A673 (cell line): ENCODE results near the gene DLG2. TPM values are rescaled to one million over a fixed set of nuclear protein-coding genes. Genes with fewer than 3 reads are reported as not detected.

Experiments used
- BruUV-seq: library from RNA; stranded (reverse); fragments of 400-500 nt; replicated peaks from 2 replicates; lab custom pipeline; 2021; lab: Mats Ljungman, UMichigan
- CTCF ChIA-PET: fragments of 300-600 bp; sonication (Branson Sonifier 250); formaldehyde crosslinking; loops from one replicate; lab custom pipeline; 2022; ENCODE audit warnings: antibody characterized with exemption; lab: Charles Lee
- POLR2A ChIA-PET: fragments of 300-600 bp; sonication (Branson Sonifier 250); formaldehyde crosslinking; loops from one replicate; lab custom pipeline; 2022; ENCODE audit warnings: antibody characterized with exemption; ENCODE audit not compliant: low non-redundant PET; lab: Charles Lee
- DNase-seq: peaks from one replicate; pipeline ENCODE4 v3.0.0-alpha.2; 2015; ENCODE audit warnings: low spot score
- H3K27ac ChIP-seq: fragments of 200-600 bp; sonication (generic); 2 replicates; pipeline ENCODE4 v1.5.1; 2016; ENCODE audit warnings: mixed run types, low read depth, mild to moderate bottlenecking, mixed read lengths, antibody characterized with exemption, low read length; ENCODE audit not compliant: poor library complexity, severe bottlenecking
- H3K27me3 ChIP-seq: fragments of 200-600 bp; sonication (generic); replicated peaks from 2 replicates; pipeline ENCODE4 v1.6.1; 2017; ENCODE audit warnings: mixed run types, low read depth, mild to moderate bottlenecking, mixed read lengths, antibody characterized with exemption, low read length; ENCODE audit not compliant: insufficient read depth, poor library complexity
- H3K36me3 ChIP-seq: fragments of 200-600 bp; sonication (generic); 2 replicates; pipeline ENCODE4 v1.6.1; 2016; ENCODE audit warnings: mixed run types, mild to moderate bottlenecking, mixed read lengths, antibody characterized with exemption, low read length; ENCODE audit not compliant: insufficient read depth, poor library complexity, severe bottlenecking
- H3K4me1 ChIP-seq: fragments of 200-600 bp; sonication (generic); 2 replicates; pipeline ENCODE4 v1.6.1; 2017; ENCODE audit warnings: mixed run types, mild to moderate bottlenecking, mixed read lengths, antibody characterized with exemption, low read length; ENCODE audit not compliant: insufficient read depth, poor library complexity, severe bottlenecking
- H3K4me3 ChIP-seq: fragments of 200-600 bp; sonication (generic); 2 replicates; pipeline ENCODE4 v1.5.1; 2016; ENCODE audit warnings: low read depth, mixed run types, mild to moderate bottlenecking, mixed read lengths, low read length; ENCODE audit not compliant: poor library complexity, severe bottlenecking
- H3K9me3 ChIP-seq: fragments of 200-600 bp; sonication (generic); 2 replicates; pipeline ENCODE4 v1.6.1; 2016; ENCODE audit warnings: mixed run types, low read depth, mild to moderate bottlenecking, mixed read lengths, antibody characterized with exemption, low read length; ENCODE audit not compliant: poor library complexity, severe bottlenecking
- EZH2 ChIP-seq: fragments of 200-600 bp; sonication (generic); IDR thresholded peaks from 2 replicates; pipeline ENCODE4 v1.6.1; 2017; ENCODE audit warnings: borderline replicate concordance, low read depth, mild to moderate bottlenecking, mixed read lengths, antibody characterized with exemption, low read length; ENCODE audit not compliant: poor library complexity, severe bottlenecking
- intact Hi-C: fragments of 100-400 bp; cut with micrococcal nuclease; formaldehyde crosslinking; loops from one replicate; pipeline ENCODE4 v1.10.0; 2022; ENCODE audit not compliant: unreplicated experiment
- total RNA-seq: library from RNA; stranded (reverse); gene quantifications from 2 replicates; pipeline ENCODE4 v1.2.3, GENCODE V29; 2021
- TF ChIP-seq, protein P1 (sequence below): fragments of 300-800, 200-600 bp; sonication (generic); conservative IDR thresholded peaks from 2 replicates; pipeline ENCODE4 v1.5.1; 2017; ENCODE audit warnings: low read depth, mild to moderate bottlenecking, antibody characterized with exemption, low read length, moderate library complexity, mixed read lengths

DLG2 gene
- total RNA-seq, 1 experiment from 2014 or later, result 277 TPM

DNA sequence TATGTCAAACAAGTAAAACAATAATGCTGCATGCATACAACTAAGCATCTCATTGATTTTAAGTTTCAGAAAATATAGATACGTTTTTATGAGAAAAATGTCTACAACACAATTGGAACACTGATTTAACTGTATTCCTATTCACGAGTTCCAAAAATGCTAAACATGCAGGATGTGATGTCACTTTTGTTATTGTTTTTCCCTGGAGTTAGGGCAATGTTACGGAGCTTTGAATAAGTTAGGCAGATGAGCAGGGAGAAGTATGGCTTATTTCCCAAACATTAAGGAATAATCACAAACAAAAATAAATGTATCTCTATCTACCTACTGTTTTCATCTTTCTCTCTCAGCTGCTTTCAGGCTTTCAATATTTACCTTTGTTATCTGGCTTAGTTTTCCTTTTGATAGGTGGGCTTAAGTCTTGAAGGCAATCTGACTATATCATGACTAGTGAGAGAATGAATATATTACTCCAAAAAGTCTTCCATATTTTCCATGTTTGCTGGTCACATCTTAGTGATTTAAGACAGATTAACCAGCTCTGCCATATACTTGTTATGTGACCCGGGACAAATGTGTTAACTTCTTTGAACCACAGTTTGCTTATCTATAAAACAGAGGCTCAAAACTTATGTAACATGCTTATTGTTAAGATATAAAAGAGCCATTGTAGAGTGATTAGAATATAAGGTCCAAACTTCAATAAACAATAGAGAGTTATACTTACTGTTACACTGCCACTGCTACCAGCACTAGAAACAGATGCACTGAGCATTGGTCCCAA lies 1486.6 kb downstream of the DLG2 start:
- ChIA-PET CTCF (no interaction called here), POLR2A (no interaction called here)
- BruUV-seq, result no TSS peak
- Histone ChIP-seq H3K36me3 (no peaks in the 10 kb centered on the region), H3K27ac (no peak overlapping the region), H3K27me3 (no peaks in the 10 kb centered on the region), H3K4me3 (no peak overlapping the region), H3K4me1 (peaks cover 5% of the 10 kb centered on the region), H3K9me3 (no peaks in the 10 kb centered on the region)
- DNase-seq, result no peak
- TF ChIP-seq, protein P1, sequence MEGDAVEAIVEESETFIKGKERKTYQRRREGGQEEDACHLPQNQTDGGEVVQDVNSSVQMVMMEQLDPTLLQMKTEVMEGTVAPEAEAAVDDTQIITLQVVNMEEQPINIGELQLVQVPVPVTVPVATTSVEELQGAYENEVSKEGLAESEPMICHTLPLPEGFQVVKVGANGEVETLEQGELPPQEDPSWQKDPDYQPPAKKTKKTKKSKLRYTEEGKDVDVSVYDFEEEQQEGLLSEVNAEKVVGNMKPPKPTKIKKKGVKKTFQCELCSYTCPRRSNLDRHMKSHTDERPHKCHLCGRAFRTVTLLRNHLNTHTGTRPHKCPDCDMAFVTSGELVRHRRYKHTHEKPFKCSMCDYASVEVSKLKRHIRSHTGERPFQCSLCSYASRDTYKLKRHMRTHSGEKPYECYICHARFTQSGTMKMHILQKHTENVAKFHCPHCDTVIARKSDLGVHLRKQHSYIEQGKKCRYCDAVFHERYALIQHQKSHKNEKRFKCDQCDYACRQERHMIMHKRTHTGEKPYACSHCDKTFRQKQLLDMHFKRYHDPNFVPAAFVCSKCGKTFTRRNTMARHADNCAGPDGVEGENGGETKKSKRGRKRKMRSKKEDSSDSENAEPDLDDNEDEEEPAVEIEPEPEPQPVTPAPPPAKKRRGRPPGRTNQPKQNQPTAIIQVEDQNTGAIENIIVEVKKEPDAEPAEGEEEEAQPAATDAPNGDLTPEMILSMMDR, result no peak
- TF ChIP-seq EZH2, result no peak
- intact Hi-C loops, result no loop called here

GRCh38 chr11:84137960-84138359 lies 1489.2 kb downstream of the DLG2 start:
- Histone ChIP-seq H3K27ac (no peak overlapping the region), H3K36me3 (no peaks in the 10 kb centered on the region), H3K4me3 (no peak overlapping the region), H3K27me3 (no peaks in the 10 kb centered on the region), H3K9me3 (no peaks in the 10 kb centered on the region), H3K4me1 (peaks cover 5% of the 10 kb centered on the region)
- BruUV-seq, result no TSS peak
- ChIA-PET CTCF (no interaction called here), POLR2A (no interaction called here)
- no peak for DNase-seq
- intact Hi-C loops, result no loop called here
- no peak for TF ChIP-seq EZH2
- TF ChIP-seq, protein P1, result no peak

DNA sequence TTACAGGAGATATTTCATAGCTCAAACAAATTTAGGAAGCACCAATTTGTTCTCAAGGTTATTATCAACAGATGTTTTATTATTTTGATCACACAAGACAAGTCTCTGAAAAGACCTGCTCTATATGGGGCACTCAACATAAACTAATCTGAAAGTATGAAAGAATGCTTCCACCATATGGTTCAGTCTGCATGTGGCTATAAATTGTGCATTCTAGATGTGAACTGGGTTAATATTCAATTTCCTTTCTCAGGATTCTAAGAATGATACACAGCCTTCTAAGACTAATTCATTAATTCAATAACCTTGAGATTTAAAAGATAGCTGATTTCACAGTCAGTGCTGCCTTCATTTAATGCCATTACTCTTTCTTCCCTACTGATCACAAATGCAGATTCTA lies 1489.6 kb downstream of the DLG2 start:
- H3K36me3 ChIP-seq, result no peaks in the 10 kb centered on the region
- no peak overlapping the region for H3K27ac ChIP-seq
- ChIA-PET CTCF (no interaction called here), POLR2A (no interaction called here)
- DNase-seq, result peak; percentile 3
- TF ChIP-seq, protein P1, result no peak
- no peak for TF ChIP-seq EZH2
- no peaks in the 10 kb centered on the region for H3K9me3 ChIP-seq
- intact Hi-C loops, result no loop called here
- BruUV-seq, result no TSS peak
- no peak overlapping the region for H3K4me3 ChIP-seq
- H3K4me1 ChIP-seq, result peaks cover 5% of the 10 kb centered on the region
- H3K27me3 ChIP-seq, result no peaks in the 10 kb centered on the region
